Spleen (tissue), 7 donors: ENCODE data around the gene N4BP2L1.

ENCODE experiments used
- POLR2A ChIP-seq, 3 donors: fragments of 450-650 bp; IDR thresholded peaks; one replicate each; pipeline ENCODE4 v1.5.1; 2017; ENCODE audit warnings: antibody characterized with exemption in 3 of 3, mild to moderate bottlenecking in 1 of 3
- POLR2AphosphoS5 ChIP-seq, 3 donors: sonication (generic); formaldehyde crosslinking; IDR thresholded peaks; one replicate each; pipeline ENCODE4 v1.5.1; 2017; ENCODE audit warnings: antibody characterized with exemption in 3 of 3
- TF ChIP-seq, protein P1 (sequence below), 11 experiments: fragments of 200-600 bp in 7 of 11; fragments of 450-650 bp in 4 of 11; sonication (generic) in 4 of 11; IDR thresholded peaks in 8 of 11; conservative IDR thresholded peaks in 3 of 11; 1 replicate in 7 of 11; 2 replicates in 4 of 11; pipeline versions ENCODE4 v1.4.0 to v1.8.0; 2016 to 2021; ENCODE audit warnings: antibody characterized with exemption in 11 of 11, inconsistent platforms in 4 of 11, mild to moderate bottlenecking in 1 of 11
- donor health status: DM: no; HTN: no; CAD: no; lungs with moderate emphysema.
- donor health status: DM: no; HTN: no; CAD: no.
- donor health status: DM: no; HTN: no; CAD: no.

DNA sequence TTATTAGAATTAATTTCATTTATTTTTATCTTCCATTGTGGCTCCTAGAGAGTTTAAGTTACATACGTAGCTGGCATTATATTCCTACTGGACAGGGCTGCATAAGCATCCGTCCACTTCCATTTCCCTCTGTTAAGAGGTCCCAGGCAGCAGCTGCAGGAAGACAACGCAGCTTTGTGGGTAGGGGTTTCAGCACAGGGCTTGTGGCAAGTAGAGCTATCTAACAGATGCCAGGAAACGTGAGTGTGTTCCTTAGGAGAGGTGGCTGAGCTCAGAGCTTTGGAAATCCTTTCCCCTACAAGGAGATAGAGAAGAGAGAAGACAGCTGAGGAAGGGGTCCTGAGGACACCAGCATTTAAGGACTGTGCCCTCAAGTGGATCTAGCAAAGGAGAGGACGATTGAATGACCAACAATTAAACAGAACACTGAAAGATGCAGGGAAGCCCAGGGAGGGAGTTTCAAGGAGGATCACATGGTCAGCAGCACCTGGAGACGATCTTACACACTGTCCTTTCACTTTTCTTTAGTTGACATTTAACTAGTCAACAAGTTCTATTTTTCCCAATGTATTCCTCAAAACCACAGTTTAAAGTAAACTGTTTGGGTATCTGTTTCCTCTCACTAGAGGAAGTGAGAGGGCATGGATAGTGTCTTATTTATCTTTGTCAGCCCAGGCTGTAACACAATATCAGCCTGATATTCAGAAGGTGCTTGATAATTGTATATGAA is 2.3 kb upstream of the N4BP2L1 start:
- TF ChIP-seq POLR2AphosphoS5 (IDR thresholded peaks at IDR 0.05) (no peak), POLR2A (IDR thresholded peaks at IDR 0.05) (no peak)
- TF ChIP-seq, protein P1, sequence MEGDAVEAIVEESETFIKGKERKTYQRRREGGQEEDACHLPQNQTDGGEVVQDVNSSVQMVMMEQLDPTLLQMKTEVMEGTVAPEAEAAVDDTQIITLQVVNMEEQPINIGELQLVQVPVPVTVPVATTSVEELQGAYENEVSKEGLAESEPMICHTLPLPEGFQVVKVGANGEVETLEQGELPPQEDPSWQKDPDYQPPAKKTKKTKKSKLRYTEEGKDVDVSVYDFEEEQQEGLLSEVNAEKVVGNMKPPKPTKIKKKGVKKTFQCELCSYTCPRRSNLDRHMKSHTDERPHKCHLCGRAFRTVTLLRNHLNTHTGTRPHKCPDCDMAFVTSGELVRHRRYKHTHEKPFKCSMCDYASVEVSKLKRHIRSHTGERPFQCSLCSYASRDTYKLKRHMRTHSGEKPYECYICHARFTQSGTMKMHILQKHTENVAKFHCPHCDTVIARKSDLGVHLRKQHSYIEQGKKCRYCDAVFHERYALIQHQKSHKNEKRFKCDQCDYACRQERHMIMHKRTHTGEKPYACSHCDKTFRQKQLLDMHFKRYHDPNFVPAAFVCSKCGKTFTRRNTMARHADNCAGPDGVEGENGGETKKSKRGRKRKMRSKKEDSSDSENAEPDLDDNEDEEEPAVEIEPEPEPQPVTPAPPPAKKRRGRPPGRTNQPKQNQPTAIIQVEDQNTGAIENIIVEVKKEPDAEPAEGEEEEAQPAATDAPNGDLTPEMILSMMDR (IDR thresholded peaks at IDR 0.05 in 8 of 11, conservative IDR thresholded peaks at IDR 0.05 in 3 of 11) = no peak
